HEK293 (cell line): ENCODE results near the gene FALEC.

Experiments
- CTCF ChIA-PET: fragments of 350-600 bp; formaldehyde crosslinking; extraction: SDS; loops from one replicate; lab custom pipeline; 2021; ENCODE audit warnings: antibody characterized with exemption; lab: Yijun Ruan, JAX
- POLR2A ChIA-PET: fragments of 300-600 bp; formaldehyde crosslinking; extraction: SDS; loops from one replicate; lab custom pipeline; 2020; ENCODE audit warnings: antibody characterized with exemption, inconsistent platforms; lab: Yijun Ruan, JAX
- H3K27ac ChIP-seq: fragments of 200-500 bp; sonication (Bioruptor generic); 2 replicates; pipeline ENCODE4 v1.5.1; 2014; ENCODE audit warnings: low read depth, low read length, control low read depth, inconsistent platforms; ENCODE audit errors: extremely low read depth
- H3K36me3 ChIP-seq, 2 experiments: fragments of 200-500 bp in 1 of 2; sonication (Bioruptor generic) in 1 of 2; 1 replicate in 1 of 2; 2 replicates in 1 of 2; pipeline ENCODE4 v1.5.1; 2014 to 2017; ENCODE audit warnings: inconsistent platforms in 2 of 2, low read length in 2 of 2; ENCODE audit not compliant: control insufficient read depth in 2 of 2, insufficient read depth in 1 of 2
- H3K4me1 ChIP-seq: fragments of 200-500 bp; sonication (Bioruptor generic); 2 replicates; pipeline ENCODE4 v1.5.1; 2014; ENCODE audit warnings: mild to moderate bottlenecking, low read length, inconsistent platforms; ENCODE audit not compliant: control insufficient read depth, insufficient read depth
- H3K4me3 ChIP-seq: 2 replicates; pipeline ENCODE4 v1.5.1; 2011; ENCODE audit warnings: low read depth, mild to moderate bottlenecking, control low read depth, low read length, moderate library complexity
- H3K9me3 ChIP-seq: fragments of 200-500 bp; sonication (Bioruptor generic); 2 replicates; pipeline ENCODE4 v1.5.1; 2014; ENCODE audit warnings: low read depth, low read length, inconsistent platforms; ENCODE audit not compliant: control insufficient read depth, insufficient read depth
- BCL11B ChIP-seq: fragments of 450-650 bp; formaldehyde crosslinking; IDR thresholded peaks from 2 replicates; pipeline ENCODE4 v1.5.1; 2016; ENCODE audit warnings: low read depth, missing biosample characterization, missing genetic modification characterization
- GLI4 ChIP-seq: fragments of 450-650 bp; formaldehyde crosslinking; IDR thresholded peaks from 2 replicates; pipeline ENCODE4 v1.5.1; 2016; ENCODE audit warnings: missing biosample characterization, missing genetic modification characterization
- KLF1 ChIP-seq: fragments of 450-650 bp; formaldehyde crosslinking; IDR thresholded peaks from 2 replicates; pipeline ENCODE4 v1.5.1; 2016; ENCODE audit warnings: missing biosample characterization, missing genetic modification characterization
- KLF17 ChIP-seq: fragments of 450-650 bp; formaldehyde crosslinking; IDR thresholded peaks from 2 replicates; pipeline ENCODE4 v1.5.1; 2016; ENCODE audit warnings: missing biosample characterization, missing genetic modification characterization
- MZF1 ChIP-seq: fragments of 450-650 bp; formaldehyde crosslinking; IDR thresholded peaks from 2 replicates; pipeline ENCODE4 v1.5.1; 2017; ENCODE audit warnings: missing biosample characterization, missing genetic modification characterization, borderline replicate concordance
- ZBTB44 ChIP-seq: fragments of 450-650 bp; IDR thresholded peaks from 2 replicates; pipeline ENCODE4 v1.5.1; 2018; ENCODE audit warnings: missing biosample characterization, mild to moderate bottlenecking, missing genetic modification characterization
- ZEB2 ChIP-seq: fragments of 450-650 bp; formaldehyde crosslinking; IDR thresholded peaks from 2 replicates; pipeline ENCODE4 v1.5.1; 2016; ENCODE audit warnings: missing biosample characterization, missing genetic modification characterization
- ZNF221 ChIP-seq: fragments of 450-650 bp; formaldehyde crosslinking; IDR thresholded peaks from 2 replicates; pipeline ENCODE4 v1.5.1; 2017; ENCODE audit warnings: missing biosample characterization, missing genetic modification characterization, borderline replicate concordance
- ZNF266 ChIP-seq: fragments of 450-650 bp; formaldehyde crosslinking; IDR thresholded peaks from 2 replicates; pipeline ENCODE4 v1.5.1; 2016; ENCODE audit warnings: missing biosample characterization, missing genetic modification characterization, low read depth
- ZNF501 ChIP-seq: fragments of 450-650 bp; formaldehyde crosslinking; IDR thresholded peaks from 2 replicates; pipeline ENCODE4 v1.5.1; 2016; ENCODE audit warnings: missing biosample characterization, missing genetic modification characterization
- ZNF514 ChIP-seq: fragments of 450-650 bp; formaldehyde crosslinking; IDR thresholded peaks from 2 replicates; pipeline ENCODE4 v1.5.1; 2016; ENCODE audit warnings: missing biosample characterization, missing genetic modification characterization
- ZNF518A ChIP-seq: fragments of 450-650 bp; formaldehyde crosslinking; conservative IDR thresholded peaks from 2 replicates; pipeline ENCODE4 v1.5.1; 2016; ENCODE audit warnings: low read depth, missing biosample characterization, missing genetic modification characterization
- ZNF529 ChIP-seq: fragments of 450-650 bp; formaldehyde crosslinking; IDR thresholded peaks from 2 replicates; pipeline ENCODE4 v1.5.1; 2017; ENCODE audit warnings: missing genetic modification characterization, missing biosample characterization; ENCODE audit not compliant: insufficient replicate concordance
- ZNF830 ChIP-seq: fragments of 450-650 bp; IDR thresholded peaks from 2 replicates; pipeline ENCODE4 v1.5.0; 2018; ENCODE audit warnings: missing biosample characterization, missing genetic modification characterization, low read depth, mild to moderate bottlenecking, moderate library complexity
- ZNF843 ChIP-seq: fragments of 450-650 bp; formaldehyde crosslinking; IDR thresholded peaks from 2 replicates; pipeline ENCODE4 v1.5.1; 2016; ENCODE audit warnings: missing biosample characterization, missing genetic modification characterization
- TF ChIP-seq, protein P1 (sequence below): fragments of 450-650 bp; formaldehyde crosslinking; IDR thresholded peaks from 2 replicates; pipeline ENCODE4 v1.5.1; 2016; ENCODE audit warnings: missing biosample characterization, missing genetic modification characterization

FALEC gene

GRCh38 chr1:150512846-150513245 lies 2.7 kb upstream of the FALEC start (continued):
- no peak for TF ChIP-seq ZNF830

DNA sequence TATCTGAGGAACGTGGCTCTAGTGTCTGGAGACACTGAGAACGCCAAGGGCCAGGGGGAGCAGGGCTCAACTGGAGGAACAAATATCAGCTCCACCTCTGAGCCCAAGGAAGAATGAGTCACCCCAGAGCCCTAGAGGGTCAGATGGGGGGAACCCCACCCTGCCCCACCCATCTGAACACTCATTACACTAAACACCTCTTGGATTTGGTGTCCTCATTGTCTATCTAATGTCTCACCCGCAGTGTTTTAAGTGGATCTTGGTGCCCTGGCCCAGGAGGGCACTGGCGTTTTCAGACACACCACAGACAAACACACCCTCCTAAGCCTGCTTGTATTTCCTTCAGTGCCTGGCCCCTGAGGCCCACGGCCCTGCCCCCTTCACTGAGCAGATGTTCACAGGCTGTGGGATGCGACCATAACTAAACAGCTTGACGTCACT lies 2.2 kb upstream of the FALEC start:
- H3K4me1 ChIP-seq, result no peaks in the 10 kb centered on the region
- CTCF ChIA-PET, result no interaction called here

DNA sequence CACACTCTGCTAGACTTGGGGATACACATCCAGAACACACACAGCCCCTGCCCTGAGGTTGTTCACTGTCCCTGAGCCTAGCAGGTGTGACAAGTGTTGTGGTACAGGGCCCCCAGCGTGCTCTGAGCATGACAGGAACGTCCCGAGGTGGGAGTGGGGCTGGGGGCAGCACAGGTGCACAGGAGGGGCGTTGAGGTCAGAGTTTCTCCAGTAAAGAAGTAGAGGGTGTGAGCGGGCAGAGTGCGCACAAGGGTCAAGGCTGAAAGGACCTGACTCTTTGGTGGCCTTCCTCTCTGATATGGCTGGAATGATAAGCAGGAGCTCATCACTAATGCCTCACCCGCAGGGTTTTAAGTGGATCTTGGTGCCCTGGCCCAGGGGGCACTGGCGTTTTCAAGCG lies 1.3 kb upstream of the FALEC start:
- ChIA-PET CTCF (interaction anchor here (0.6 to 0.7 kb wide), 4 partner anchors 16 to 1198 kb away, joined by 3 to 4 read pairs (median 3); no protein-coding TSS in a partner anchor), POLR2A (interaction anchor here (0.9 kb wide), 1 partner anchor 115 kb away, joined by 4 read pairs; the partner anchor contains the start of gene ENSA)
- Histone ChIP-seq H3K9me3 (no peaks in the 10 kb centered on the region), H3K36me3 (peaks cover 0 to 17% of the 10 kb centered on the region in 2 experiments; a peak in 2 of 3 replicates), H3K27ac (no peak overlapping the region), H3K4me3 (no peak overlapping the region), H3K4me1 (no peaks in the 10 kb centered on the region)
- TF ChIP-seq ZNF221 (tag by site-specific recombination) (no peak), ZBTB44 (tag by site-specific recombination) (no peak), ZNF843 (tag by site-specific recombination) (no peak), MZF1 (tag by site-specific recombination) (no peak), ZNF266 (tag by site-specific recombination) (no peak), ZEB2 (tag by site-specific recombination) (no peak)

More for the DNA sequence above, 2.2 kb upstream of the FALEC start:
- H3K9me3 ChIP-seq, result no peaks in the 10 kb centered on the region
- H3K27ac ChIP-seq, result no peak overlapping the region
- TF ChIP-seq ZNF514 (no peak), KLF1 (tag by site-specific recombination) (peak; percentile 76), ZNF518A (tag by site-specific recombination) (no peak), ZNF529 (no peak), BCL11B (tag by site-specific recombination) (no peak), ZNF501 (tag by site-specific recombination) (no peak), GLI4 (no peak), ZNF843 (tag by site-specific recombination) (no peak), KLF17 (tag by site-specific recombination) (0 out of 2 replicates have a peak, but pooled peaks have one; percentile 27)
- TF ChIP-seq, protein P1, sequence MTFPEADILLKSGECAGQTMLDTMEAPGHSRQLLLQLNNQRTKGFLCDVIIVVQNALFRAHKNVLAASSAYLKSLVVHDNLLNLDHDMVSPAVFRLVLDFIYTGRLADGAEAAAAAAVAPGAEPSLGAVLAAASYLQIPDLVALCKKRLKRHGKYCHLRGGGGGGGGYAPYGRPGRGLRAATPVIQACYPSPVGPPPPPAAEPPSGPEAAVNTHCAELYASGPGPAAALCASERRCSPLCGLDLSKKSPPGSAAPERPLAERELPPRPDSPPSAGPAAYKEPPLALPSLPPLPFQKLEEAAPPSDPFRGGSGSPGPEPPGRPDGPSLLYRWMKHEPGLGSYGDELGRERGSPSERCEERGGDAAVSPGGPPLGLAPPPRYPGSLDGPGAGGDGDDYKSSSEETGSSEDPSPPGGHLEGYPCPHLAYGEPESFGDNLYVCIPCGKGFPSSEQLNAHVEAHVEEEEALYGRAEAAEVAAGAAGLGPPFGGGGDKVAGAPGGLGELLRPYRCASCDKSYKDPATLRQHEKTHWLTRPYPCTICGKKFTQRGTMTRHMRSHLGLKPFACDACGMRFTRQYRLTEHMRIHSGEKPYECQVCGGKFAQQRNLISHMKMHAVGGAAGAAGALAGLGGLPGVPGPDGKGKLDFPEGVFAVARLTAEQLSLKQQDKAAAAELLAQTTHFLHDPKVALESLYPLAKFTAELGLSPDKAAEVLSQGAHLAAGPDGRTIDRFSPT, result no peak
- POLR2A ChIA-PET, result no interaction called here
- H3K36me3 ChIP-seq, result peaks cover 0 to 20% of the 10 kb centered on the region in 2 experiments; a peak in 2 of 3 replicates
- H3K4me3 ChIP-seq, result no peak overlapping the region
